ENCODE data around the gene IMMT.

Gene IMMT

GRCh38 chr2:86214503-86214832 is 19.2 kb upstream of the IMMT start:
- ChIA-PET CTCF (interaction anchor here (0.6 to 0.7 kb wide), 2 partner anchors 13 to 57 kb away, joined by 3 read pairs; no protein-coding TSS in a partner anchor), POLR2A (ENCODE audit: low non-redundant PET) (no interaction called here)
- DNase-seq (ENCODE audit: low spot score) = no peak
- H3K27ac ChIP-seq = no peak overlapping the region
- TF ChIP-seq CTCF (conservative IDR thresholded peaks at IDR 0.05; ENCODE audit: low read depth) = no peak

DNA sequence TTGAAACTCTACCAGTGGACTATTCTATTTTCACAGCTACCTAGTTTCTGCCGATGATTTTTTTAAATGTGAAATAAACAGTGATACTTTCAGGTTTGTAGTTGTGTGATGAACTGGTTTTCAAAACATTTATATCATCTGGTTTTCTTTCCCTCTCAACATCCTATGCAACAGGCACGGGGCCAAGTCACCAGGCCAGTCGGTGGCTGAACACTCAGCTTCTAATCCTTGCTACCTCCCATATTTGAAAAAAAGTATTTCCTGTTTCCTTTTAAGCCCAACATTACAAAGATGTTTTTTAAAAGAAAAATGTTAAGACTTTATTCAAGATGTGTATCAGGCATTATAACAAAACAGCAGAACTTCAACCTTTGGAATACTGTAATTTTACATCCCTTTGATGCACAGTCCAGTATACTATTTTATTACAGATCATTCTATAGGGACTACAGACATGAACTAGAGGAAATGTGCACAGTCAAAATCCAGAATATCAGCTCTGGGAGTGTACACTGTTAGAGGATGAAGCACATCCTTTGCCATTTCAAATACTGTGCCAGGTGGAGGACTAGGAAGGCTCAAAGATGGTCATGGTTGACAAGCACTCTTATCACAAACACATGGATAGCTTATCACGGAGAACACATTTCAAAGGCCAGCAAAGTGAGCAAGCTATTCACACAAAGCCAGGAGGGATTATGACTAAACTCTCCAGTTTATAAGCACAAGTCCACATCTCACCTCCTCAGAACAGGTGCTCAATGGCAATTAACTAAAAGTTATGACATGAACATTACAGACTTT is 18.6 kb upstream of the IMMT start:
- ChIA-PET POLR2A (ENCODE audit: low non-redundant PET) (no interaction called here), CTCF (interaction anchor here (0.6 kb wide), 1 partner anchor 12 kb away, joined by 3 read pairs; no protein-coding TSS in a partner anchor)
- no peak for DNase-seq (ENCODE audit: low spot score)
- H3K27ac ChIP-seq = no peak overlapping the region
- TF ChIP-seq CTCF (conservative IDR thresholded peaks at IDR 0.05; ENCODE audit: low read depth) = no peak

DNA sequence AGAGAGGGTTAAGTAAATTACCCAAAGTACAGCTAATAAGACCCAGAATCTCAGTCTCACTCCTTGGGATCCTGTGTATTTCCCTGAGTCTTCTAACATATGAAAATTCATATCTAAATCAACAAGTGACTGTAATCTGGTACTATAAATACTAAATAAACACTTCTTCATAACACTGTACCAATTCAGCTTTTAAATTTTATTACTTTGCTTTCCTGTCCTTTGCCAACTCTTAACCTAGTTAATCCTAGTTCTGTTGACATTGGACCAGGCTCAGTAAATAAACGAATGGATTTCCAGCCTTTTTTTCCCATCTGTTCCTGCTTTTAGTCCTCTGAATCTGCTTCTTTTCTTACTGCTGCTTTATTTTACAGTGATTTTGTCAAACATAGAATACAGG is 17.8 kb upstream of the IMMT start:
- CTCF ChIA-PET = no interaction called here
- no peak overlapping the region for H3K27ac ChIP-seq
- TF ChIP-seq CTCF (conservative IDR thresholded peaks at IDR 0.05; ENCODE audit: low read depth) = no peak
- no peak for DNase-seq (ENCODE audit: low spot score)
- POLR2A ChIA-PET (ENCODE audit: low non-redundant PET) = no interaction called here

- POLR2A ChIA-PET (ENCODE audit: low non-redundant PET) = no interaction called here
- no peak for TF ChIP-seq CTCF (conservative IDR thresholded peaks at IDR 0.05; ENCODE audit: low read depth)
- no peak for DNase-seq (ENCODE audit: low spot score)
- no peak overlapping the region for H3K27ac ChIP-seq
- CTCF ChIA-PET = no interaction called here
These were observed 16.5 kb upstream of the IMMT start for GRCh38 chr2:86211796-86212188.

GRCh38 chr2:86211033-86211795 is 16.0 kb upstream of the IMMT start:
- ChIA-PET POLR2A (ENCODE audit: low non-redundant PET) (no interaction called here), CTCF (no interaction called here)
- H3K27ac ChIP-seq = no peak overlapping the region

DNA sequence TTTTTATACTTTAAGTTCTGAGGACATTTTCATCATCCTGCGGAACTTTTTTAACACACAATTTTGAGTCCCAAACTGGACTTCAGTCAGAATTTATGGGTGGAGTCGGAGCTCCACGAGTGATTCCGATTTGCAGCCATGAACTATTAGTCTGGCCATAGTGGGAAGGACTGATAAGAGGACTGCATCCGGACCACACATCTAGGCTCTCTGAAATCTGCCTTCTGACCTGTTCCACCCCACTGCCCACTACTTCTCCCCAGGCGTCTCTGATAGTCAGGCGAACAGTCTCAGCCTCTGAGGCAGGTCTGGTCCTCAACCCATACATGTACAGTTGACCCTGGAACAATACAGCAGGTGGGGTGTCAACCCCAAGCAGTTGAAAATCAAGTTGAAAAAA is 9.2 kb upstream of the IMMT start:
- H3K27ac ChIP-seq = no peak overlapping the region
- POLR2A ChIA-PET (ENCODE audit: low non-redundant PET) = no interaction called here
- CTCF ChIA-PET = no interaction called here
- TF ChIP-seq CTCF (conservative IDR thresholded peaks at IDR 0.05; ENCODE audit: low read depth) = no peak
- DNase-seq (ENCODE audit: low spot score) = no peak

More at GRCh38 chr2:86211033-86211795, 16.0 kb upstream of the IMMT start:
- TF ChIP-seq CTCF (conservative IDR thresholded peaks at IDR 0.05; ENCODE audit: low read depth) = no peak
- DNase-seq (ENCODE audit: low spot score) = no peak

Data from RWPE1 (cell line).